ENCODE data around the gene TMX1.

The TMX1 gene

DNA sequence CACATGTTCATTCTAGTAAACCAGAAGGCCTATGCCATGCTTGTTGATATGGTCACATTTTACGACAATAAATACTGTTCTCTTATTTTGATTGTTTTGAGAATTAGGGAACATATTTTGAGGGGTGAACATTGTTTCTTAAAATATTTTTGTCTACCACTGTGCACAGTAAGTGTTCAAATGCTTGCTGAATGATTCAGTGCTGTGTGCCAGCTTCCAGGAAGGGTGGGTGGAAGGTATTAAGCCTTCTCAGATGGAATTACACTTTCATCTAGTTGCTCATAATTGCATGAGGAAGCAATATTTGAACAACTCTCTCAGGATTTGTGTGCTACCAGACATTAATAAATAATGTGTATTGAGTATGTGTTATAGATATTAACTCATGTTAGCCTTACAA, 15.5 kb upstream of the TMX1 start:
- TF ChIP-seq GLI2 (tag by site-specific recombination; IDR thresholded peaks at IDR 0.05; ENCODE audit: borderline replicate concordance, low read depth), result no peak
- TF ChIP-seq ZFP3 (tag by site-specific recombination; IDR thresholded peaks at IDR 0.05; ENCODE audit: low read depth), result no peak
- TF ChIP-seq TRIM28 (IDR thresholded peaks at IDR 0.05; ENCODE audit: borderline replicate concordance, low read length), result no peak
- no peak for TF ChIP-seq ZNF155 (tag by site-specific recombination; IDR thresholded peaks at IDR 0.05)
- TF ChIP-seq ZNF549 (tag by site-specific recombination; IDR thresholded peaks at IDR 0.05), result no peak
- no peak for TF ChIP-seq KLF8 (tag by site-specific recombination; IDR thresholded peaks at IDR 0.05)
- TF ChIP-seq ZBTB17 (tag by site-specific recombination; IDR thresholded peaks at IDR 0.05), result no peak
- no peak for TF ChIP-seq ZNF664 (tag by site-specific recombination; IDR thresholded peaks at IDR 0.05)
- POLR2A ChIA-PET, result no interaction called here
- no peaks in the 10 kb centered on the region for H3K9me3 ChIP-seq (ENCODE audit: control insufficient read depth, insufficient read depth, low read depth, low read length)
- CTCF ChIA-PET, result no interaction called here
- no peaks in the 10 kb centered on the region for H3K4me1 ChIP-seq (ENCODE audit: control insufficient read depth, insufficient read depth, low read length)
- no peak overlapping the region for H3K4me3 ChIP-seq (ENCODE audit: low read depth, low read length)
- H3K27ac ChIP-seq (ENCODE audit: extremely low read depth, low read depth, low read length), result no peak overlapping the region
- H3K36me3 ChIP-seq (ENCODE audit: control insufficient read depth in 2 of 2, insufficient read depth in 1 of 2, low read length in 2 of 2), result no peaks in the 10 kb centered on the region

DNA sequence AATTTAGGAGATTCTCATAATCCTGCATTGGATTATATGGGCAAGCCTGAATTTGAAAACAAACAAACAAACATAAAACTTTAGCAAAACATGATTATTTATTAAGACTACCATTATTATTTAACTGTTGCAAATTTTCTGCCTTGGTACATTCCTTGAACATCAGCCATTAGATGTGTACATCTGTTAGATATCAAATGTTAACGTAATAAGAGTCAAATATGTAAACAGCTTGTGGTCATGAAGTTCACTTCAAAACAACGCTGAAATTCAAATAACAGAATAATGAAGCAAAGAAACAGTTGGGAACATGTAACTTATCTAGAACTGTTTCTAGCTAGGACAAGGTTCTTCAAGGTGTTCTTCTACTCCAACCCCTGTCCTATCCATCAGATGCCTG, 14.3 kb upstream of the TMX1 start:
- TF ChIP-seq, protein P1, sequence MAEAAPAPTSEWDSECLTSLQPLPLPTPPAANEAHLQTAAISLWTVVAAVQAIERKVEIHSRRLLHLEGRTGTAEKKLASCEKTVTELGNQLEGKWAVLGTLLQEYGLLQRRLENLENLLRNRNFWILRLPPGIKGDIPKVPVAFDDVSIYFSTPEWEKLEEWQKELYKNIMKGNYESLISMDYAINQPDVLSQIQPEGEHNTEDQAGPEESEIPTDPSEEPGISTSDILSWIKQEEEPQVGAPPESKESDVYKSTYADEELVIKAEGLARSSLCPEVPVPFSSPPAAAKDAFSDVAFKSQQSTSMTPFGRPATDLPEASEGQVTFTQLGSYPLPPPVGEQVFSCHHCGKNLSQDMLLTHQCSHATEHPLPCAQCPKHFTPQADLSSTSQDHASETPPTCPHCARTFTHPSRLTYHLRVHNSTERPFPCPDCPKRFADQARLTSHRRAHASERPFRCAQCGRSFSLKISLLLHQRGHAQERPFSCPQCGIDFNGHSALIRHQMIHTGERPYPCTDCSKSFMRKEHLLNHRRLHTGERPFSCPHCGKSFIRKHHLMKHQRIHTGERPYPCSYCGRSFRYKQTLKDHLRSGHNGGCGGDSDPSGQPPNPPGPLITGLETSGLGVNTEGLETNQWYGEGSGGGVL (tag by site-specific recombination; IDR thresholded peaks at IDR 0.05), result no peak
- TF ChIP-seq, protein P2, sequence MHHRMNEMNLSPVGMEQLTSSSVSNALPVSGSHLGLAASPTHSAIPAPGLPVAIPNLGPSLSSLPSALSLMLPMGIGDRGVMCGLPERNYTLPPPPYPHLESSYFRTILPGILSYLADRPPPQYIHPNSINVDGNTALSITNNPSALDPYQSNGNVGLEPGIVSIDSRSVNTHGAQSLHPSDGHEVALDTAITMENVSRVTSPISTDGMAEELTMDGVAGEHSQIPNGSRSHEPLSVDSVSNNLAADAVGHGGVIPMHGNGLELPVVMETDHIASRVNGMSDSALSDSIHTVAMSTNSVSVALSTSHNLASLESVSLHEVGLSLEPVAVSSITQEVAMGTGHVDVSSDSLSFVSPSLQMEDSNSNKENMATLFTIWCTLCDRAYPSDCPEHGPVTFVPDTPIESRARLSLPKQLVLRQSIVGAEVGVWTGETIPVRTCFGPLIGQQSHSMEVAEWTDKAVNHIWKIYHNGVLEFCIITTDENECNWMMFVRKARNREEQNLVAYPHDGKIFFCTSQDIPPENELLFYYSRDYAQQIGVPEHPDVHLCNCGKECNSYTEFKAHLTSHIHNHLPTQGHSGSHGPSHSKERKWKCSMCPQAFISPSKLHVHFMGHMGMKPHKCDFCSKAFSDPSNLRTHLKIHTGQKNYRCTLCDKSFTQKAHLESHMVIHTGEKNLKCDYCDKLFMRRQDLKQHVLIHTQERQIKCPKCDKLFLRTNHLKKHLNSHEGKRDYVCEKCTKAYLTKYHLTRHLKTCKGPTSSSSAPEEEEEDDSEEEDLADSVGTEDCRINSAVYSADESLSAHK (tag by site-specific recombination; IDR thresholded peaks at IDR 0.05), result no peak
- TF ChIP-seq GLIS2 (tag by site-specific recombination; IDR thresholded peaks at IDR 0.05), result no peak
- TF ChIP-seq ZNF184 (tag by site-specific recombination; IDR thresholded peaks at IDR 0.05), result no peak
- TF ChIP-seq ZSCAN23 (tag by site-specific recombination; IDR thresholded peaks at IDR 0.05), result no peak
- no peak for TF ChIP-seq ZNF629 (tag by site-specific recombination; IDR thresholded peaks at IDR 0.05)
- TF ChIP-seq ZNF571 (tag by site-specific recombination; IDR thresholded peaks at IDR 0.05), result no peak
- TF ChIP-seq ZEB2 (tag by site-specific recombination; IDR thresholded peaks at IDR 0.05), result no peak
- TF ChIP-seq, protein P3, sequence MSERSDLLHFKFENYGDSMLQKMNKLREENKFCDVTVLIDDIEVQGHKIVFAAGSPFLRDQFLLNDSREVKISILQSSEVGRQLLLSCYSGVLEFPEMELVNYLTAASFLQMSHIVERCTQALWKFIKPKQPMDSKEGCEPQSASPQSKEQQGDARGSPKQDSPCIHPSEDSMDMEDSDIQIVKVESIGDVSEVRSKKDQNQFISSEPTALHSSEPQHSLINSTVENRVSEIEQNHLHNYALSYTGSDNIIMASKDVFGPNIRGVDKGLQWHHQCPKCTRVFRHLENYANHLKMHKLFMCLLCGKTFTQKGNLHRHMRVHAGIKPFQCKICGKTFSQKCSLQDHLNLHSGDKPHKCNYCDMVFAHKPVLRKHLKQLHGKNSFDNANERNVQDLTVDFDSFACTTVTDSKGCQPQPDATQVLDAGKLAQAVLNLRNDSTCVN (tag by site-specific recombination; optimal IDR thresholded peaks at IDR 0.05), result no peak
- TF ChIP-seq OSR2 (tag by site-specific recombination; IDR thresholded peaks at IDR 0.05), result no peak
- TF ChIP-seq ZNF266 (tag by site-specific recombination; IDR thresholded peaks at IDR 0.05; ENCODE audit: low read depth), result no peak
- TF ChIP-seq ZFHX2 (tag by site-specific recombination; conservative IDR thresholded peaks at IDR 0.05), result no peak
- TF ChIP-seq, protein P4, sequence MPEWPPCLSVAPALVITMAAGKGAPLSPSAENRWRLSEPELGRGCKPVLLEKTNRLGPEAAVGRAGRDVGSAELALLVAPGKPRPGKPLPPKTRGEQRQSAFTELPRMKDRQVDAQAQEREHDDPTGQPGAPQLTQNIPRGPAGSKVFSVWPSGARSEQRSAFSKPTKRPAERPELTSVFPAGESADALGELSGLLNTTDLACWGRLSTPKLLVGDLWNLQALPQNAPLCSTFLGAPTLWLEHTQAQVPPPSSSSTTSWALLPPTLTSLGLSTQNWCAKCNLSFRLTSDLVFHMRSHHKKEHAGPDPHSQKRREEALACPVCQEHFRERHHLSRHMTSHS (tag by site-specific recombination; IDR thresholded peaks at IDR 0.05), result no peak
- no peak for TF ChIP-seq BCL11A (tag by site-specific recombination; IDR thresholded peaks at IDR 0.05; ENCODE audit: low read depth)
- TF ChIP-seq ZNF416 (tag by site-specific recombination; IDR thresholded peaks at IDR 0.05), result no peak
- TF ChIP-seq, protein P5, sequence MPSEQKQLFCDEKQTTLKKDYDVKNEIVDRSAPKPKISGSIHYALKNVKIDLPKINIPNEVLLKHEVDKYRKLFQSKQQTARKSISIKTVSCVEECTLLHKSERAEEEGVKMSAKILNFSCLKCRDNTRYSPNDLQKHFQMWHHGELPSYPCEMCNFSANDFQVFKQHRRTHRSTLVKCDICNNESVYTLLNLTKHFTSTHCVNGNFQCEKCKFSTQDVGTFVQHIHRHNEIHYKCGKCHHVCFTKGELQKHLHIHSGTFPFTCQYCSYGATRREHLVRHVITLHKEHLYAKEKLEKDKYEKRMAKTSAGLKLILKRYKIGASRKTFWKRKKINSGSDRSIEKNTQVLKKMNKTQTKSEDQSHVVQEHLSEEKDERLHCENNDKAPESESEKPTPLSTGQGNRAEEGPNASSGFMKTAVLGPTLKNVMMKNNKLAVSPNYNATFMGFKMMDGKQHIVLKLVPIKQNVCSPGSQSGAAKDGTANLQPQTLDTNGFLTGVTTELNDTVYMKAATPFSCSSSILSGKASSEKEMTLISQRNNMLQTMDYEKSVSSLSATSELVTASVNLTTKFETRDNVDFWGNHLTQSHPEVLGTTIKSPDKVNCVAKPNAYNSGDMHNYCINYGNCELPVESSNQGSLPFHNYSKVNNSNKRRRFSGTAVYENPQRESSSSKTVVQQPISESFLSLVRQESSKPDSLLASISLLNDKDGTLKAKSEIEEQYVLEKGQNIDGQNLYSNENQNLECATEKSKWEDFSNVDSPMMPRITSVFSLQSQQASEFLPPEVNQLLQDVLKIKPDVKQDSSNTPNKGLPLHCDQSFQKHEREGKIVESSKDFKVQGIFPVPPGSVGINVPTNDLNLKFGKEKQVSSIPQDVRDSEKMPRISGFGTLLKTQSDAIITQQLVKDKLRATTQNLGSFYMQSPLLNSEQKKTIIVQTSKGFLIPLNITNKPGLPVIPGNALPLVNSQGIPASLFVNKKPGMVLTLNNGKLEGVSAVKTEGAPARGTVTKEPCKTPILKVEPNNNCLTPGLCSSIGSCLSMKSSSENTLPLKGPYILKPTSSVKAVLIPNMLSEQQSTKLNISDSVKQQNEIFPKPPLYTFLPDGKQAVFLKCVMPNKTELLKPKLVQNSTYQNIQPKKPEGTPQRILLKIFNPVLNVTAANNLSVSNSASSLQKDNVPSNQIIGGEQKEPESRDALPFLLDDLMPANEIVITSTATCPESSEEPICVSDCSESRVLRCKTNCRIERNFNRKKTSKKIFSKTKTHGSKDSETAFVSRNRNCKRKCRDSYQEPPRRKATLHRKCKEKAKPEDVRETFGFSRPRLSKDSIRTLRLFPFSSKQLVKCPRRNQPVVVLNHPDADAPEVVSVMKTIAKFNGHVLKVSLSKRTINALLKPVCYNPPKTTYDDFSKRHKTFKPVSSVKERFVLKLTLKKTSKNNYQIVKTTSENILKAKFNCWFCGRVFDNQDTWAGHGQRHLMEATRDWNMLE (tag by site-specific recombination; conservative IDR thresholded peaks at IDR 0.05; ENCODE audit: low read depth), result no peak
- TF ChIP-seq KLF9 (tag by site-specific recombination; IDR thresholded peaks at IDR 0.05; ENCODE audit: low read depth), result no peak
- TF ChIP-seq ZNF677 (tag by site-specific recombination; IDR thresholded peaks at IDR 0.05), result no peak
- Histone ChIP-seq H3K9me3 (ENCODE audit: control insufficient read depth, insufficient read depth, low read depth, low read length) (no peaks in the 10 kb centered on the region), H3K36me3 (ENCODE audit: control insufficient read depth in 2 of 2, insufficient read depth in 1 of 2, low read length in 2 of 2) (no peaks in the 10 kb centered on the region), H3K4me3 (ENCODE audit: low read depth, low read length) (no peak overlapping the region), H3K27ac (ENCODE audit: extremely low read depth, low read depth, low read length) (no peak overlapping the region), H3K4me1 (ENCODE audit: control insufficient read depth, insufficient read depth, low read length) (no peaks in the 10 kb centered on the region)
- POLR2A ChIA-PET, result no interaction called here
- CTCF ChIA-PET, result no interaction called here

Measured in HEK293 (cell line).